ENCODE measurements around the gene HDAC4. TPM values are rescaled to one million over a fixed set of nuclear protein-coding genes. Genes with fewer than 3 reads are reported as not detected.

HDAC4 gene
- total RNA-seq, 4 donors from 2014 or later, result 24.8 to 82.9 (median 41.3) TPM

DNA sequence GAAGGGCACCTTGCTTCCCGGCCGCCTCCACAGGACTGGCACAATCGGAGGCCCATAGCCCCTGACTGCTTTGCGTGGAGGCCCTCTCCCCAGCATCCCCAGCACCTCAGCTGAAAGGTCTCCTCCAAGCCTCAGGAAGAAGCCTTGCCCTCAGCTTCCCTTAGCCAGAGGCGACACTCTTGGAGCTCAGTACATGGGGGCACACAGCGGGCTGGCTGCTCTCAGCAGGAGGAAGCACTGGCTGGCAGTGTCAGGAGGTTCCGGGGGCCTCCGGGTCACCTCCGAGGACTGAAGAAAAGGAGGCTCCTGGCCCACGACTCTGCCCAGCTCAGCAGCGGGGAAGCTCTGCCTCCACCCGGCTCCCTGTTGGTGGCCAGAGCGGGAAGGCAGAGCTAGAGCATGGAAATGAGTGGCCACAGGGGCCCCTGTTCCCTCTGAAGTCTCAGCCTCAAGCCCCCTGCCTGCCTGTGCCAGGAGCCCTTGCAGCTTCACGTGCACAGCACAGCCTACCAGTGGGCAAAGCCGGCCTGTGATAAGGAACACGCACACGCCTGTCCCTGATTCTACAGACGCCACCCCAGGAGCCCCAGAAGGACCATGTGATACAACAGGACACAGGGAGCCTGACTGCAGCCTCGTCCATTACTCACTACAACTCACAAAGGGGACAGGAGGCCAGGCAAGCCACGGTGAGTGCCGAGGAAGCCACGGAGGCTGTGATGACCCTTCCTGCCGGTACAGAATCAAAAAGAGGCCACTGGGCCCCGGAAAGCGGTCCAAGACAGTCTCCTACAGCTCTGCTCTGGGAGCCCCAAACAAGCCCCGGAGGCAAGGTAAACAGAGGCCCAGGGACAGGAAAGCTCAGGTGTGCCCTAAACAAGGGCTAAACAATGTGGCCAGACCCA is 15.5 kb downstream of the HDAC4 start:
- TF ChIP-seq, protein P1, sequence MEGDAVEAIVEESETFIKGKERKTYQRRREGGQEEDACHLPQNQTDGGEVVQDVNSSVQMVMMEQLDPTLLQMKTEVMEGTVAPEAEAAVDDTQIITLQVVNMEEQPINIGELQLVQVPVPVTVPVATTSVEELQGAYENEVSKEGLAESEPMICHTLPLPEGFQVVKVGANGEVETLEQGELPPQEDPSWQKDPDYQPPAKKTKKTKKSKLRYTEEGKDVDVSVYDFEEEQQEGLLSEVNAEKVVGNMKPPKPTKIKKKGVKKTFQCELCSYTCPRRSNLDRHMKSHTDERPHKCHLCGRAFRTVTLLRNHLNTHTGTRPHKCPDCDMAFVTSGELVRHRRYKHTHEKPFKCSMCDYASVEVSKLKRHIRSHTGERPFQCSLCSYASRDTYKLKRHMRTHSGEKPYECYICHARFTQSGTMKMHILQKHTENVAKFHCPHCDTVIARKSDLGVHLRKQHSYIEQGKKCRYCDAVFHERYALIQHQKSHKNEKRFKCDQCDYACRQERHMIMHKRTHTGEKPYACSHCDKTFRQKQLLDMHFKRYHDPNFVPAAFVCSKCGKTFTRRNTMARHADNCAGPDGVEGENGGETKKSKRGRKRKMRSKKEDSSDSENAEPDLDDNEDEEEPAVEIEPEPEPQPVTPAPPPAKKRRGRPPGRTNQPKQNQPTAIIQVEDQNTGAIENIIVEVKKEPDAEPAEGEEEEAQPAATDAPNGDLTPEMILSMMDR (IDR thresholded peaks at IDR 0.05; ENCODE audit: low read depth), result no peak

DNA sequence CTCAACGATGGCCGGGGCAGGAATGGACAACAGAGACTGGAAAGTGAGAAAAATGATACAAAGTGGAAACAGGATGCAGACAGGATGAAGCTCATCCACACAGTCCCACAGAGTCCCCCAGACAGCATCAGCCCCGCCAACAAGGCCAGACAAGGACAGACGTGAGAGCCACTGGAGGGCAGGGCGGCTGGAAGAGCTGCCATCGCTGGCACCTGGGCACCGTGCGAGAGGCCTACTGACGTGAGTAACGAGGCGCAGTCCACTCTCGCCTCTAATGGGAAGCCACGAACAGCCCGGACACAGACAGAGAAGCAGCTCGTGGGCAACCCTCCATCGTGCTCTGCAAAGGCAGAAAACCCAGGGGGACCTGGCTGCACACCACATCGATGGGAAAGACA is 17.1 kb downstream of the HDAC4 start:
- TF ChIP-seq, protein P1 (IDR thresholded peaks at IDR 0.05; ENCODE audit: low read depth), result no peak

DNA sequence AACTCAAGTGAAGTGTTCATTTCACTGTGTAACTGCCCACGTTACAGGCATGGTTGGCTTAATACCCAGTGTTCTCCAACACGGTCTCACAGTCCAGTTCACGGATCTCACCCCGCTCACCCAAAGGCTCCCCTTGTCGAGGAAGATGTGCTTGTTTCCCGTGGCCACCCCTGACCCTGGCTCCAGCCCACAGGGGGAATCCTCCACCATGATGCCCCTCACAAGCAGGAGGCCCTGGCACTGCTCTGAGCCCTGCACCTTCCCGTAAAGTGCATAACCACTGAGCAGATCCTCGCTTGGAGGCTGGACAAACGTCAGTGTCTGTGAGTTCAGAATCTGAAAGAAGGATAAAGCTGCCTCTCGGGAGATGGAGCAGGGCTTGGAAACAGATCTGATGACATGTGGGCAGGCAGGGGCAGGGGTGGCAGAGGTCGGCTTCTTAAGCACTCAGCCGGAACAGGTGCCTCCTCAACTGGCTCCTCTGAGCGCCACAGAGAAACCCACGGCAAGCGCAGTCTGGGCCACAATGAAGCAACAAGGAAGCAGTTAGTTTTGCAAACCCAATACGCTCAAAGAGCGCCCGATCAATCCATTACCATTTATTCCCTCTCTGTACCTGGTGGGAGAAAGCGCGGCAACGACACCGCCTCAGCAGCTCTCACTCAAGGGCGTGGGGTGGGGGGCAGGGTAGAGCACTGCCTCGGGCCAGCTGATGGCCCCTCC is 17.6 kb downstream of the HDAC4 start:
- TF ChIP-seq, protein P1 (IDR thresholded peaks at IDR 0.05; ENCODE audit: low read depth), result no peak

DNA sequence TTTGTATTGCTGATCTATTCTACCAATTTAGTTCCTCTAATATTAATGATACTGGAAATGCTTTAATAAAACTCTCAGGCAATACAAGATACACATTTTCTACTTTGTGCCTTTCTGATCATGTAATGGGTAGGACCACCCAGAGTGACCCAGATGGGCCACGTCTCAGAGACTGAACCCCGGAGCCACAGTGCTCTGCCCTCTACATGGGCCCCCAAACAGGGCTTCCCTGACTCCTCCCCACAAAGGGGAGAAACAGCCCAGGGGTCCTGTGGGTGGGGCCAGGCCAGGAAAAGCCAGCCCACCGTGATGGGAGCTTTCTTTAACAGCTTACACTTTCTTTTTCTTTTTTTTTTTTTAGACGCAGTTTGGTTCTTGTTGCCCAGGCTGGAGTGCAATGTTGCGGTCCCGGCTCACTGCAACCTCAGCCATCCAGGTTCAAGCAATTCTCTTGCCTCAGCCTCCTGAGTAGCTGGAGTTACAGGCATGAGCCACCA is 18.4 kb downstream of the HDAC4 start:
- TF ChIP-seq, protein P1 (IDR thresholded peaks at IDR 0.05; ENCODE audit: low read depth), result no peak

DNA sequence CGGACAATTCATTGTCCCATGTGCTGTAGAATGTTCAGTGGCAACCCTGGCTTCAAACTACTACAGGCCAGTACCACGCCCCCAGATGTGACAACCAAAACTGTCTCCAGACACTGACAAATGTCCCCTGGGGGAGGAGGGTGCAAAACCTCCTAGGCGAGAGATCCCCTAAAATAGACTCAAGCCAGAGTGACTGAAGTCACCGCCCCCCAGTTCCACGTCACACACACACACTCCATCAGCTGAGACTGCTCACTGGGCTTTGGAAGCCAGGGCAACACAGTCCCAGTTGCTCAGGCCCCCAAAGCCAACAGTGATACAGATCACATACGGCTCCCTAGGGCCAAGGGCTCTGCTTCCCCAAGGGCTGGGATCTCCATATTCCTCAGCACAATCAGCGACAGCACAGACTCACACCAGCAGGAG is 19.1 kb downstream of the HDAC4 start:
- TF ChIP-seq, protein P1 (IDR thresholded peaks at IDR 0.05; ENCODE audit: low read depth), result no peak

DNA sequence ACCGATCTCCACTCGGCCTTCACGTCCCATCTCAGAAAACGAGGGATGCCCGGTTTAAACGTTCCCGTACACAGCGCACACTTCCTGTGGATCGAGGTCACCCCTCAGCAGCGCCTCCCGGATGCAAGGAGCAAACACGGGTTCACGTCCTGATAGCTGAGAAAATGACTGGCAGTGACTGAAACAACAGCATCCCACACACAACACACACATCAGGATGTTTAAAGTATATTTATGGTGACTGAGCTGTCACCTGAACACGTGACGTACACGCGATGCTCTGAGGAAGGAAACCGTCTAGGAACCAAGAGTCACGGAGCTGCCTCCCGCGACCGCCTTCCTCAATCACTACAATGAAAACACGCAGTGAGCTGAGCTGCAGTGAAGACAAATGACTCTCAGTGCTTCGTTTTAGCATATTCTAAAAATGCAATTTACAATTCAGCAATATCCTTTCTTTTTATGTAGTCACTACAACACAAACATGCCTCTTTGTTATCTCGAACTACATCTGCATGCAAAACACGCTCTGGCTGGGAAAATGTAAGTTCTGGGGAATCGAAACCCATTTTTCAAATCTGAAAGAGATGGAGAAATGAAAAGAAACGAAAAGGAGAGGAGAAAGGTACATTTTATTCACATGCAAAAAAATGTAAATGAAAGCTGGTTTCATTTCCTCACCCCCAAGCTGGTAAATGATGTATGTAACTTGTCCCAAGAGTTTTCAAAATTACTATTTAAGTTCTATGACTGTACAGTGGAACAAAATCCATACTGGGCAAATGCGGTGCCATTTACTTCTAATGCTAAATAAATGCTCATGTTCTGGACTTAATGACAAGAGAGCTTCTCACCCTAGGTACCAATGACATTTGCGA is 19.8 kb downstream of the HDAC4 start:
- TF ChIP-seq, protein P1 (IDR thresholded peaks at IDR 0.05; ENCODE audit: low read depth), result no peak

Measured in subcutaneous adipose tissue (tissue), 4 donors.